Caco-2 (cell line): ENCODE results near the gene TRAPPC11. TPM values are rescaled to one million over a fixed set of nuclear protein-coding genes. Genes with fewer than 3 reads are reported as not detected.
A peak's percentile ranks its signal among the peaks of the same experiment; 100 is the strongest.

ENCODE experiments used
- BruUV-seq: library from RNA; stranded (reverse); fragments of 400-500 nt; replicated peaks from 2 replicates; lab custom pipeline; 2021; lab: Mats Ljungman, UMichigan
- CTCF ChIA-PET: fragments of 300-600 bp; sonication (Branson Sonifier 250); formaldehyde crosslinking; loops from one replicate; lab custom pipeline; 2022; ENCODE audit warnings: antibody characterized with exemption; lab: Charles Lee
- POLR2A ChIA-PET: fragments of 300-600 bp; sonication (Branson Sonifier 250); formaldehyde crosslinking; loops from one replicate; lab custom pipeline; 2022; ENCODE audit warnings: antibody characterized with exemption; lab: Charles Lee
- DNase-seq, 2 experiments: peaks; one replicate each; pipeline versions ENCODE4 v3.0.0 to v3.0.0-alpha.2; 2020 to 2022
- H3K27me3 ChIP-seq: replicated peaks from 2 replicates; pipeline ENCODE4 v1.6.0; 2011; ENCODE audit warnings: low read length; ENCODE audit not compliant: control insufficient read depth, insufficient read depth
- H3K36me3 ChIP-seq: 2 replicates; pipeline ENCODE4 v1.5.1; 2011; ENCODE audit warnings: low read length; ENCODE audit not compliant: control insufficient read depth, insufficient read depth
- H3K4me1 ChIP-seq: fragments of 250-450 bp; sonication (Bioruptor Pico); 2 replicates; pipeline ENCODE4 v1.5.1; 2020; ENCODE audit warnings: mild to moderate bottlenecking
- H3K4me3 ChIP-seq: 2 replicates; pipeline ENCODE4 v1.5.1; 2011; ENCODE audit warnings: low read depth, mild to moderate bottlenecking, control low read depth, low read length
- H3K9me3 ChIP-seq: fragments of 250-450 bp; sonication (Bioruptor Pico); 2 replicates; pipeline ENCODE4 v1.5.1; 2020; ENCODE audit warnings: mild to moderate bottlenecking, moderate library complexity
- H3K27ac Mint-ChIP-seq: one replicate; pipeline ENCODE4 v1.8.0; 2022; ENCODE audit warnings: mixed read lengths; ENCODE audit not compliant: unreplicated experiment
- H3K27me3 Mint-ChIP-seq: one replicate; pipeline ENCODE4 v1.8.0; 2022; ENCODE audit warnings: mixed read lengths; ENCODE audit not compliant: insufficient read depth, unreplicated experiment
- H3K36me3 Mint-ChIP-seq: one replicate; pipeline ENCODE4 v1.8.0; 2022; ENCODE audit warnings: mild to moderate bottlenecking, mixed read lengths; ENCODE audit not compliant: insufficient read depth, unreplicated experiment
- H3K4me1 Mint-ChIP-seq: one replicate; pipeline ENCODE4 v1.8.0; 2022; ENCODE audit warnings: low read depth, mixed read lengths; ENCODE audit not compliant: unreplicated experiment
- H3K4me3 Mint-ChIP-seq: one replicate; pipeline ENCODE4 v1.8.0; 2022; ENCODE audit warnings: mild to moderate bottlenecking, moderate library complexity, mixed read lengths; ENCODE audit not compliant: unreplicated experiment
- H3K9me3 Mint-ChIP-seq: one replicate; pipeline ENCODE4 v1.8.0; 2022; ENCODE audit warnings: mixed read lengths; ENCODE audit not compliant: unreplicated experiment
- CTCF ChIP-seq, 2 experiments: fragments of 200-600 bp in 1 of 2; IDR thresholded peaks; 1 replicate in 1 of 2; 2 replicates in 1 of 2; pipeline versions ENCODE4 v1.5.1 to v1.8.0; 2011 to 2022; ENCODE audit warnings: antibody characterized with exemption in 1 of 2, control low read depth in 1 of 2, inconsistent platforms in 1 of 2, low read depth in 1 of 2, low read length in 1 of 2, mild to moderate bottlenecking in 1 of 2, moderate library complexity in 1 of 2; ENCODE audit not compliant: insufficient read depth in 1 of 2, severe bottlenecking in 1 of 2, unreplicated experiment in 1 of 2
- intact Hi-C: fragments of 100-400 bp; cut with micrococcal nuclease; formaldehyde crosslinking; loops from one replicate; pipeline ENCODE4 v1.10.0; 2022; ENCODE audit not compliant: unreplicated experiment
- total RNA-seq: library from RNA; stranded (reverse); gene quantifications from 2 replicates; pipeline ENCODE4 v1.2.3, GENCODE V29; 2022

TRAPPC11 gene
- total RNA-seq, 1 experiment from 2014 or later = 25.7 TPM

GRCh38 chr4:183760326-183760725 is 101.2 kb downstream of the TRAPPC11 start:
- BruUV-seq = no TSS peak
- H3K9me3 Mint-ChIP-seq = no peaks in the 10 kb centered on the region
- H3K27ac Mint-ChIP-seq = no peak overlapping the region
- POLR2A ChIA-PET = no interaction called here
- H3K27me3 ChIP-seq = no peaks in the 10 kb centered on the region
- DNase-seq = peak in 1 of 2 experiments; percentile 23
- no peaks in the 10 kb centered on the region for H3K27me3 Mint-ChIP-seq
- no peaks in the 10 kb centered on the region for H3K9me3 ChIP-seq
- CTCF ChIA-PET = no interaction called here
- no peak overlapping the region for H3K4me3 ChIP-seq
- intact Hi-C loops = no loop called here
- no peaks in the 10 kb centered on the region for H3K36me3 ChIP-seq
- no peaks in the 10 kb centered on the region for H3K36me3 Mint-ChIP-seq
- peaks cover 18% of the 10 kb centered on the region for H3K4me1 ChIP-seq
- no peak for TF ChIP-seq CTCF (IDR thresholded peaks at IDR 0.05; ENCODE audit: insufficient read depth in 1 of 2, low read depth in 1 of 2, low read length in 1 of 2, severe bottlenecking in 1 of 2, unreplicated experiment in 1 of 2)
- H3K4me3 Mint-ChIP-seq = no peak overlapping the region
- peaks cover 6% of the 10 kb centered on the region for H3K4me1 Mint-ChIP-seq

Other genes starting within 250 kb of the TRAPPC11 start
- gene CDKN2AIP, start 214.7 kb upstream of the TRAPPC11 start, total RNA-seq = 13.9 and 17.5 TPM in 2 replicates
- gene ING2, start 154.2 kb upstream of the TRAPPC11 start, total RNA-seq = 12.9 and 15.3 TPM in 2 replicates
- gene RWDD4, start 108 bp upstream of the TRAPPC11 start, total RNA-seq = 15.3 and 17.4 TPM in 2 replicates
- gene STOX2, start 246.0 kb downstream of the TRAPPC11 start, total RNA-seq = 1.8 and 2.1 TPM in 2 replicates